Gastroesophageal sphincter (tissue), 3 donors: ENCODE data around the gene C11orf42.

Experiments used
- CTCF ChIP-seq, 4 experiments: fragments of 200-600 bp in 2 of 4; fragments of 450-650 bp in 2 of 4; sonication (generic) in 1 of 4; IDR thresholded peaks; one replicate each; pipeline ENCODE4 v1.5.1; 2017 to 2019; ENCODE audit warnings: antibody characterized with exemption in 4 of 4, mild to moderate bottlenecking in 2 of 4, moderate library complexity in 2 of 4
- EP300 ChIP-seq: sonication (generic); formaldehyde crosslinking; IDR thresholded peaks from one replicate; pipeline ENCODE4 v1.6.1; 2017; ENCODE audit warnings: antibody characterized with exemption, mild to moderate bottlenecking
- POLR2AphosphoS5 ChIP-seq: sonication (generic); formaldehyde crosslinking; IDR thresholded peaks from one replicate; pipeline ENCODE4 v1.6.1; 2017; ENCODE audit warnings: antibody characterized with exemption

DNA sequence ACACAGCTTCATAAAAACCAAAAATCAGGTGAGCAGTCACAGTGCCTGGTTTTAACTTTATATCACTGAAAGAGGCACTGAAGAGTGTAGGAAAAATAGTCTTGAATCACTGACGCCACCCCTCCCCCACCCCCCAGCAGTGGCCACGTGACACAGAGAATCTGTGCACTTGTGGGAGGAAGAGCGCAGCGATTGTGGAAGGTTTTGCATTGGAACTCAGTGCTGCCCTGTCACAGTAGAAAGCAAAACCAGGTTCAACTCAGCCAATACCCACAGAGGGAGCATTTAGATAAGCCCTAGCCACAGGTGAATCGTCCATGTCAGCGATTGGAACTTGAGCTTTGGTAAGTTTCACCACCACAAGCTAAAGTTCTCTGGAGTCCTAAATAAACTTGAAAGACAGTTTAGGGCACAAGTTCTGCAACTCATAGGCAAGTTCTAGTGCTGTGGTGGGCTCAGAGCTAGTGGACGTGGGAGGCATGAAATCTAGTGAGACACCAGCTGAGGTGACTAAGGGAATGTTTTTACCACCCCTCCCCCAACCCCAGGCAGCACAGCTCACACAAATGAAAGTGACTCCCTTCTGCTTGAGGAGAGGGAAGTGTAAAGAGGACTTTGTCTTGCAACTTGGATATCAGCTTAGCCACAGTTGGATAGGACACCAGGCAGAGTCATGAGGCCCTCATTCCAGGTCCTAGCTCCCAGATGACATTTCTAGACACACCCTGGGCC lies 48.6 kb upstream of the C11orf42 start:
- no peak for TF ChIP-seq EP300
- TF ChIP-seq POLR2AphosphoS5: no peak
- TF ChIP-seq CTCF (IDR thresholded peaks at IDR 0.05): no peak
